Activated B cell treated with CpG ODN at 0.5 μM for 24 hours (primary cell): ENCODE measurements around the gene CIDEB. TPM values are rescaled to one million over a fixed set of nuclear protein-coding genes. Genes with fewer than 3 reads are reported as not detected.

Experiments used
- ATAC-seq: fragments of 200-7000 bp; cut with Tn5 transposase; one replicate; pipeline ENCODE4 v1.10.0; 2021; ENCODE audit warnings: low read depth, mild to moderate bottlenecking, moderate library complexity
- CTCF ChIA-PET: fragments of 350-600 bp; sonication (Branson Sonifier 250); formaldehyde crosslinking; loops from one replicate; lab custom pipeline; 2021; ENCODE audit warnings: antibody characterized with exemption; lab: Charles Lee
- POLR2A ChIA-PET: fragments of 350-600 bp; sonication (Branson Sonifier 250); formaldehyde crosslinking; loops from one replicate; lab custom pipeline; 2021; ENCODE audit warnings: antibody characterized with exemption; lab: Charles Lee
- DNase-seq: peaks from one replicate; pipeline ENCODE4 v3.0.0; 2022
- H3K27ac Mint-ChIP-seq: one replicate; pipeline ENCODE4 v1.8.0; 2020; ENCODE audit warnings: mixed read lengths
- H3K27me3 Mint-ChIP-seq: one replicate; pipeline ENCODE4 v1.8.0; 2021; ENCODE audit warnings: mixed read lengths
- H3K36me3 Mint-ChIP-seq: one replicate; pipeline ENCODE4 v1.8.0; 2021; ENCODE audit warnings: low read depth, mixed read lengths
- H3K4me1 Mint-ChIP-seq: one replicate; pipeline ENCODE4 v1.8.0; 2021; ENCODE audit warnings: mixed read lengths
- H3K4me3 Mint-ChIP-seq: one replicate; pipeline ENCODE4 v1.8.0; 2020; ENCODE audit warnings: mild to moderate bottlenecking, mixed read lengths
- H3K9me3 Mint-ChIP-seq: one replicate; pipeline ENCODE4 v1.8.0; 2020; ENCODE audit warnings: mixed read lengths
- CTCF ChIP-seq: fragments of 200-600 bp; IDR thresholded peaks from one replicate; pipeline ENCODE4 v1.8.0; 2022; ENCODE audit warnings: antibody characterized with exemption, mild to moderate bottlenecking
- intact Hi-C: fragments of 100-400 bp; cut with micrococcal nuclease; formaldehyde crosslinking; loops from one replicate; pipeline ENCODE4 v1.15.1; 2024
- total RNA-seq: library from RNA; stranded (reverse); gene quantifications from 2 replicates; pipeline ENCODE4 v1.2.3, GENCODE V29; 2022

The CIDEB gene
- total RNA-seq, 1 donor from 2014 or later = 9.2 TPM

DNA sequence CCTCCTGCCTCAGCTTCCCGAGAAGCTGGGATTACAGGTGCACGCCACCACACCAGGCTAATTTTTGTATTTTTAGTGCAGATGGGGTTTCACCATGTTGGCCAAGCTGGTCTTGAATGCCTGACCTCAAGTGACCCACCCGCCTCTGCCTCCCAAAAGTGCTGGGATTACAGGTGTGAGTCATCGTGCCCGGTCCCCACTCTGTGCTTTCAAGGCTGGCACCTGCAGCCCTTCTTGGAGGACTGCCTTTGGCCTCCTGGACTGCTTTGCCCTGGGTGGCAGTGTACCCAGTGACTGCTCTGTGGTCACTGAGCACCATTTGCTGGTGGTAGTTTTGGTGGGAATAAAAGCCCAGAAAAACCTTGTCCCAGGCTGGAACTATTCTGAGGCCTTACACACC lies 20.8 kb downstream of the CIDEB start:
- CTCF ChIA-PET = no interaction called here
- H3K27ac Mint-ChIP-seq = no peak overlapping the region

DNA sequence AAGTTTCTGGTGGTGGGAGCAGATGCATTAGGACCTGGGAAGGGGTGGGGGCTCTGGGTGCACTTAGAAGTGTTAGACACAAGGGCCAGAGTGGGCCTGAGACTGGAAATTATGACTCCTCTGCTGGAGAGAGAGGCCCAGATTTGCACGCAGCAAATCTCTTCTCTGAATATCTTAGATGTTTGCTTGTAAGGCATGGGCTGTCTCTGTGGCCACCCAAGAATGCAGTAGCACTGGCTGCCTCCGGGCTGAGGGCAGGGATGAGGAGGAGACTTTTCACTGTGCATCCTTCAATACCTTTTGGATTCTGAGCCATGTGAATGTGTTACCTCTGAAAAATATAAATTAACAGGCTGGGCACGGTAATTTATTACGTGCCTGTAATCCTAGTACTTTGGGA lies 22.4 kb downstream of the CIDEB start:
- Mint-ChIP-seq H3K4me1 (peaks cover 43% of the 10 kb centered on the region), H3K9me3 (no peaks in the 10 kb centered on the region), H3K4me3 (no peak overlapping the region), H3K36me3 (peaks cover 13% of the 10 kb centered on the region), H3K27ac (no peak overlapping the region), H3K27me3 (no peaks in the 10 kb centered on the region)
- DNase-seq = no peak
- ChIA-PET POLR2A (interaction anchor here (0.7 to 0.9 kb wide), 2 partner anchors 43 to 146 kb away, joined by 3 to 4 read pairs; partner anchors contain the start of gene TINF2), CTCF (no interaction called here)
- TF ChIP-seq CTCF = no peak
- intact Hi-C loops = no loop called here
- no peak for ATAC-seq

More for the DNA sequence above, 20.8 kb downstream of the CIDEB start:
- intact Hi-C loops = no loop called here
- Mint-ChIP-seq H3K4me3 (no peak overlapping the region), H3K27me3 (no peaks in the 10 kb centered on the region), H3K9me3 (no peaks in the 10 kb centered on the region), H3K36me3 (peaks cover 29% of the 10 kb centered on the region), H3K4me1 (peaks cover 34% of the 10 kb centered on the region)
- no peak for ATAC-seq
- TF ChIP-seq CTCF = no peak
- DNase-seq = no peak
- POLR2A ChIA-PET = interaction anchor here (1.0 to 1.4 kb wide), 2 partner anchors 16 to 44 kb away, joined by 3 read pairs; partner anchors contain the start of genes RABGGTA and TINF2

- no peak for ATAC-seq
- no peak overlapping the region for H3K27ac Mint-ChIP-seq
Measured at GRCh38 chr14:24284501-24285035, 23.2 kb downstream of the CIDEB start.

GRCh38 chr14:24283796-24284460 lies 23.8 kb downstream of the CIDEB start:
- no peak overlapping the region for H3K27ac Mint-ChIP-seq
- no peak overlapping the region for H3K4me3 Mint-ChIP-seq
- no peak for TF ChIP-seq CTCF
- no peak for ATAC-seq
- ChIA-PET POLR2A (interaction anchor here (2.3 kb wide), 1 partner anchor 41 kb away, joined by 8 read pairs; the partner anchor contains the start of gene TINF2), CTCF (interaction anchor here (0.9 to 5.4 kb wide), 2 partner anchors 12 to 25 kb away, joined by 3 to 31 read pairs; partner anchors contain the start of genes CIDEB, LTB4R, LTB4R2 and RABGGTA)
- peaks cover 44% of the 10 kb centered on the region for H3K4me1 Mint-ChIP-seq
- no peaks in the 10 kb centered on the region for H3K27me3 Mint-ChIP-seq
- intact Hi-C loops = no loop called here
- H3K9me3 Mint-ChIP-seq = no peaks in the 10 kb centered on the region
- no peak for DNase-seq
- peaks cover 2% of the 10 kb centered on the region for H3K36me3 Mint-ChIP-seq

More at GRCh38 chr14:24284501-24285035, 23.2 kb downstream of the CIDEB start:
- Mint-ChIP-seq H3K27me3 (no peaks in the 10 kb centered on the region), H3K9me3 (no peaks in the 10 kb centered on the region), H3K36me3 (peaks cover 6% of the 10 kb centered on the region), H3K4me1 (peaks cover 43% of the 10 kb centered on the region), H3K4me3 (no peak overlapping the region)
- DNase-seq = no peak
- CTCF ChIA-PET = no interaction called here
- POLR2A ChIA-PET = interaction anchor here (2.3 kb wide), 1 partner anchor 42 kb away, joined by 8 read pairs; the partner anchor contains the start of gene TINF2
- intact Hi-C loops = no loop called here
- TF ChIP-seq CTCF = no peak

- H3K27ac Mint-ChIP-seq = no peak overlapping the region
- intact Hi-C loops = no loop called here
- ChIA-PET CTCF (interaction anchor here (0.8 to 5.4 kb wide), 5 partner anchors 11 to 27 kb away, joined by 3 to 31 read pairs (median 3); partner anchors contain the start of genes CIDEB, LTB4R, LTB4R2 and RABGGTA), POLR2A (interaction anchor here (0.7 to 3.9 kb wide), 5 partner anchors 12 to 148 kb away, joined by 3 to 53 read pairs (median 8); partner anchors contain the start of genes KHNYN, RABGGTA and TINF2)
- H3K4me1 Mint-ChIP-seq = peaks cover 52% of the 10 kb centered on the region
- no peaks in the 10 kb centered on the region for H3K9me3 Mint-ChIP-seq
- no peak overlapping the region for H3K4me3 Mint-ChIP-seq
- no peaks in the 10 kb centered on the region for H3K27me3 Mint-ChIP-seq
- ATAC-seq (no peak), DNase-seq (no peak)
- no peaks in the 10 kb centered on the region for H3K36me3 Mint-ChIP-seq
- TF ChIP-seq CTCF = no peak
Measured at GRCh38 chr14:24282736-24283135, 25.0 kb downstream of the CIDEB start.
